H9 (cell line): ENCODE data around the gene CKS2. TPM values are rescaled to one million over a fixed set of nuclear protein-coding genes. Genes with fewer than 3 reads are reported as not detected.

Source experiments
- DNase-seq: peaks from one replicate; pipeline ENCODE4 v3.0.0-alpha.2; 2017
- H2AFZ ChIP-seq: one replicate; pipeline ENCODE4 v1.6.1; 2013; ENCODE audit warnings: mild to moderate bottlenecking, low read length, control low read depth, moderate library complexity
- H2AK5ac ChIP-seq: 2 replicates; pipeline ENCODE4 v1.6.1; 2013; ENCODE audit warnings: low read length, control low read depth, mixed read lengths; ENCODE audit not compliant: insufficient read length
- H2BK120ac ChIP-seq: one replicate; pipeline ENCODE4 v1.6.1; 2013; ENCODE audit warnings: low read depth, mild to moderate bottlenecking, low read length, control low read depth, inconsistent platforms; ENCODE audit not compliant: poor library complexity, severe bottlenecking
- H2BK12ac ChIP-seq: 2 replicates; pipeline ENCODE4 v1.6.1; 2013; ENCODE audit warnings: low read length, control low read depth, mixed read lengths, low read depth; ENCODE audit not compliant: insufficient read length
- H2BK15ac ChIP-seq: 2 replicates; pipeline ENCODE4 v1.6.1; 2013; ENCODE audit warnings: low read depth, low read length, control low read depth
- H2BK20ac ChIP-seq: one replicate; pipeline ENCODE4 v1.6.1; 2013; ENCODE audit warnings: low read depth, mild to moderate bottlenecking, low read length, control low read depth, inconsistent platforms; ENCODE audit not compliant: poor library complexity, severe bottlenecking
- H2BK5ac ChIP-seq: 2 replicates; pipeline ENCODE4 v1.6.1; 2013; ENCODE audit warnings: low read length, control low read depth, mixed read lengths; ENCODE audit not compliant: insufficient read length
- H3K14ac ChIP-seq: 2 replicates; pipeline ENCODE4 v1.6.1; 2013; ENCODE audit warnings: low read length, control low read depth; ENCODE audit not compliant: insufficient read depth
- H3K18ac ChIP-seq: 2 replicates; pipeline ENCODE4 v1.6.1; 2013; ENCODE audit warnings: low read depth, mild to moderate bottlenecking, mixed read lengths, low read length, control low read depth; ENCODE audit not compliant: insufficient read length
- H3K23ac ChIP-seq: 2 replicates; pipeline ENCODE4 v1.6.1; 2013; ENCODE audit warnings: low read length, control low read depth, mixed read lengths, low read depth; ENCODE audit not compliant: insufficient read length
- H3K23me2 ChIP-seq: 2 replicates; pipeline ENCODE4 v1.6.1; 2013; ENCODE audit warnings: low read depth, mild to moderate bottlenecking, mixed read lengths, low read length, control low read depth; ENCODE audit not compliant: insufficient read length, poor library complexity, severe bottlenecking
- H3K27ac ChIP-seq: 2 replicates; pipeline ENCODE4 v1.5.1; 2013; ENCODE audit warnings: low read length, control low read depth, mixed read lengths, low read depth; ENCODE audit not compliant: insufficient read length
- H3K27me3 ChIP-seq: 2 replicates; pipeline ENCODE4 v1.6.1; 2013; ENCODE audit warnings: low read length, control low read depth, inconsistent platforms; ENCODE audit not compliant: insufficient read depth
- H3K4ac ChIP-seq: 2 replicates; pipeline ENCODE4 v1.6.1; 2013; ENCODE audit warnings: low read depth, mild to moderate bottlenecking, control low read depth, inconsistent platforms, low read length, moderate library complexity
- H3K4me1 ChIP-seq: 2 replicates; pipeline ENCODE4 v1.6.1; 2013; ENCODE audit warnings: low read length, control low read depth, inconsistent platforms; ENCODE audit not compliant: insufficient read depth
- H3K4me2 ChIP-seq: 2 replicates; pipeline ENCODE4 v1.6.1; 2013; ENCODE audit warnings: low read length, control low read depth, mixed read lengths; ENCODE audit not compliant: insufficient read length, insufficient read depth
- H3K56ac ChIP-seq: 2 replicates; pipeline ENCODE4 v1.6.1; 2013; ENCODE audit warnings: low read depth, mild to moderate bottlenecking, mixed read lengths, low read length, control low read depth; ENCODE audit not compliant: insufficient read length
- H3K79me1 ChIP-seq: 2 replicates; pipeline ENCODE4 v1.6.1; 2013; ENCODE audit warnings: low read depth, mild to moderate bottlenecking, moderate library complexity, low read length, control low read depth, inconsistent platforms; ENCODE audit not compliant: insufficient read depth, poor library complexity, severe bottlenecking
- H3K79me2 ChIP-seq: 2 replicates; pipeline ENCODE4 v1.6.1; 2013; ENCODE audit warnings: low read length, control low read depth, inconsistent platforms; ENCODE audit not compliant: insufficient read depth
- H3K9ac ChIP-seq: 2 replicates; pipeline ENCODE4 v1.6.1; 2013; ENCODE audit warnings: low read length, control low read depth, mixed read lengths; ENCODE audit not compliant: insufficient read length; ENCODE audit errors: extremely low read depth
- H3K9me3 ChIP-seq: one replicate; pipeline ENCODE4 v1.6.1; 2013; ENCODE audit warnings: low read depth, low read length, inconsistent platforms; ENCODE audit not compliant: control insufficient read depth
- H3T11ph ChIP-seq: one replicate; pipeline ENCODE4 v1.6.1; 2013; ENCODE audit warnings: mild to moderate bottlenecking, low read length, control low read depth, inconsistent platforms
- H4K20me1 ChIP-seq: one replicate; pipeline ENCODE4 v1.6.1; 2013; ENCODE audit not compliant: control insufficient read depth, insufficient read length, insufficient read depth
- H4K5ac ChIP-seq: 2 replicates; pipeline ENCODE4 v1.6.1; 2013; ENCODE audit warnings: low read depth, mild to moderate bottlenecking, mixed read lengths, low read length, control low read depth; ENCODE audit not compliant: insufficient read length
- H4K8ac ChIP-seq: replicated peaks from 2 replicates; pipeline ENCODE4 v1.6.1; 2013; ENCODE audit warnings: low read length, control low read depth, mixed read lengths, low read depth; ENCODE audit not compliant: insufficient read length
- H4K91ac ChIP-seq: 2 replicates; pipeline ENCODE4 v1.6.1; 2013; ENCODE audit warnings: low read depth, mild to moderate bottlenecking, moderate library complexity, mixed read lengths, low read length, control low read depth; ENCODE audit not compliant: insufficient read length
- H3K27ac Mint-ChIP-seq, 3 experiments: 2 replicates in 2 of 3; 3 replicates in 1 of 3; pipeline ENCODE4 v1.8.0; 2020 to 2021; ENCODE audit warnings: mixed read lengths in 3 of 3, mild to moderate bottlenecking in 1 of 3, moderate library complexity in 1 of 3
- H3K27me3 Mint-ChIP-seq: 2 replicates; pipeline ENCODE4 v1.8.0; 2021; ENCODE audit warnings: low read depth, mild to moderate bottlenecking, moderate library complexity, mixed read lengths
- H3K36me3 Mint-ChIP-seq, 3 experiments: 2 replicates in 2 of 3; 3 replicates in 1 of 3; pipeline ENCODE4 v1.8.0; 2020 to 2021; ENCODE audit warnings: low read depth in 3 of 3, mixed read lengths in 3 of 3; ENCODE audit not compliant: insufficient read depth in 1 of 3
- H3K4me1 Mint-ChIP-seq, 2 experiments: 2 replicates each; pipeline ENCODE4 v1.8.0; 2020; ENCODE audit warnings: mixed read lengths in 2 of 2
- H3K4me3 Mint-ChIP-seq, 2 experiments: 2 replicates in 1 of 2; 3 replicates in 1 of 2; pipeline ENCODE4 v1.8.0; 2020 to 2021; ENCODE audit warnings: mild to moderate bottlenecking in 2 of 2, mixed read lengths in 2 of 2, moderate library complexity in 1 of 2
- H3K9me3 Mint-ChIP-seq, 2 experiments: 2 replicates in 1 of 2; 3 replicates in 1 of 2; pipeline ENCODE4 v1.8.0; 2020; ENCODE audit warnings: mild to moderate bottlenecking in 2 of 2, mixed read lengths in 2 of 2, moderate library complexity in 1 of 2
- CTCF ChIP-seq: fragments of 200-600 bp; sonication (generic); conservative IDR thresholded peaks from 3 replicates; pipeline ENCODE4 v1.8.0; 2021; ENCODE audit warnings: antibody characterized with exemption, mild to moderate bottlenecking
- WGBS: extraction: QIAGEN DNeasy Blood & Tissue Kit; methylation state at CpG from one replicate; pipeline ENCODE4 v1.1.7; 2013; ENCODE audit warnings: missing lambda C conversion rate, low lambda C conversion rate, mixed read lengths; ENCODE audit not compliant: insufficient read length; ENCODE audit errors: extremely low coverage; 5-methylcytosine and 5-hydroxymethylcytosine counted together
- total RNA-seq: library from RNA; stranded (reverse); gene quantifications from 2 replicates; pipeline ENCODE4 v1.2.1, GENCODE V29; 2021

Gene CKS2
- total RNA-seq, 1 experiment from 2014 or later: 211 TPM

DNA sequence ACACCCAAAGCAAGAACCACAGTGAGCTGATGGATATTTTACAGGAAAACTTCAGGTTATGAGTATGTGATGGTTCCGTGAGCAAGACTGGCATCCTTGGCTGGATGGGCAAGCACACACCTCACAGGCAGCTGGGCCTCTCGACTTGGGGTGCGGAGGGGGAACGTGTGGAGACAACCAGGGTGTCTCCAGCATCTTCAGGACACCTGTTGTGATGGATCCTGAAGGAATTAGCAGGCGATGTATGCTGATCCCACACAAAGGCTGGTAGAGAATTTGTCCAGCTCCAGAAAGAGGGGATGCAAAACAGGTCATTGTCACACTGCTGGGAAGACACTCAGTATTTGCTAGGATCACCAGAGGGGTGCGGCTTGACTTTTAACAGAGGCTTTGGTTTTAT is 50.0 kb downstream of the CKS2 start:
- H2BK15ac ChIP-seq: no peak overlapping the region
- no peak overlapping the region for H3K4me3 Mint-ChIP-seq
- no peaks in the 10 kb centered on the region for H3K23me2 ChIP-seq

More for the DNA sequence above, 50.0 kb downstream of the CKS2 start:
- Histone ChIP-seq H4K5ac (no peak overlapping the region), H3K18ac (no peak overlapping the region), H4K91ac (no peak overlapping the region), H2BK12ac (no peak overlapping the region), H3K14ac (no peak overlapping the region), H3K4me2 (no peak overlapping the region), H3K27ac (no peak overlapping the region), H2BK120ac (no peak overlapping the region), H2BK5ac (no peak overlapping the region), H3K23ac (no peak overlapping the region), H3K56ac (no peak overlapping the region), H3K79me2 (no peaks in the 10 kb centered on the region), H2AFZ (no peak overlapping the region), H3K9ac (no peak overlapping the region), H2AK5ac (no peak overlapping the region), H3T11ph (no peak overlapping the region), H4K20me1 (no peaks in the 10 kb centered on the region), H3K4ac (no peak overlapping the region), H2BK20ac (no peak overlapping the region), H3K27me3 (no peaks in the 10 kb centered on the region), H4K8ac (no peak overlapping the region), H3K79me1 (no peaks in the 10 kb centered on the region), H3K4me1 (no peaks in the 10 kb centered on the region), H3K9me3 (no peaks in the 10 kb centered on the region)
- H3K4me1 Mint-ChIP-seq: no peaks in the 10 kb centered on the region
- H3K27ac Mint-ChIP-seq: peak overlapping the region in 1 of 3 experiments; percentile 27; a peak in 1 of 7 replicates
- H3K36me3 Mint-ChIP-seq: peaks cover 24 to 62% (median 62%) of the 10 kb centered on the region in 3 experiments
- WGBS: no CpG with 5 or more reads among the region's 6 CpGs
- TF ChIP-seq CTCF: no peak
- H3K9me3 Mint-ChIP-seq: no peaks in the 10 kb centered on the region
- peak; percentile 14 for DNase-seq
- H3K27me3 Mint-ChIP-seq: no peaks in the 10 kb centered on the region
